GM18511 (cell line): Measurements from ENCODE around the gene CNNM1.
A peak's percentile ranks its signal among the peaks of the same experiment; 100 is the strongest.

ENCODE experiments used
- ATAC-seq: cut with Tn5 transposase; IDR thresholded peaks from one replicate; pipeline ENCODE4 v1.9.1; 2021; ENCODE audit warnings: mild to moderate bottlenecking, moderate library complexity; ENCODE audit not compliant: unreplicated experiment

CNNM1 gene

DNA sequence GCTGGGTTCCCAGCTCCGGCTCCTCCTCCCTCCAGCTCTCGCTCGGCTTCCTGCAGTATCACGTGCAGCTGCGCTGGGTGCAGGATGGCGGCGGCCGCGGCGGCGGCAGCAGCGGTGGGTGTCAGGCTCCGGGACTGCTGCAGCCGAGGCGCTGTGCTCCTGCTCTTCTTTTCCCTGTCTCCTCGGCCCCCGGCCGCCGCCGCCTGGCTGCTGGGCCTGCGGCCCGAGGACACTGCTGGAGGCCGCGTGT is at the start of gene CNNM1:
TSS of gene CNNM1 (plus strand) at position 53 of the 250 bp plus-strand sequence. CDS start at position 85, 32 bp downstream.
- peak; percentile 78 for ATAC-seq

- ATAC-seq: peak; percentile 26
Observed at GRCh38 chr10:99279626-99280111, 49.5 kb upstream of the CNNM1 start.

DNA sequence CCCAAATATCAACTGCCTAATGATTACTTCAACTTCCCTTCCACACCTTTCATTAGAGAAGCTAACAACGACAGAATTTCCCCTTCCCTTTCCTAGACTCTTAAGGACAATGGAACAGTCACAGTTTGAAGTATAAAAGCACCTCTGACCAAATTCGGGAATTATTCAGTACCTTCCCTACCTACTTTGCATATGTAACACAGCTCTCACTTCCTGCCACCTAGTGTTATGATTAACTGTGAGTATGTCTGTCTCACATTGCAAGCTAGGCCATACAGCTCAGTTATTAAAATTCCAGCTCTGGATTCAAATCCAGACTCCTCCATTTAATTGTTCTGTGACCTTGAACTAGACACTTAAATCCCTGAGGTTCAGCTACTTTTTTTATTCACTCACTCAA is 48.7 kb upstream of the CNNM1 start:
- ATAC-seq: peak; percentile 85

- ATAC-seq: no peak
Observed at GRCh38 chr10:99285881-99286280, 43.3 kb upstream of the CNNM1 start.

DNA sequence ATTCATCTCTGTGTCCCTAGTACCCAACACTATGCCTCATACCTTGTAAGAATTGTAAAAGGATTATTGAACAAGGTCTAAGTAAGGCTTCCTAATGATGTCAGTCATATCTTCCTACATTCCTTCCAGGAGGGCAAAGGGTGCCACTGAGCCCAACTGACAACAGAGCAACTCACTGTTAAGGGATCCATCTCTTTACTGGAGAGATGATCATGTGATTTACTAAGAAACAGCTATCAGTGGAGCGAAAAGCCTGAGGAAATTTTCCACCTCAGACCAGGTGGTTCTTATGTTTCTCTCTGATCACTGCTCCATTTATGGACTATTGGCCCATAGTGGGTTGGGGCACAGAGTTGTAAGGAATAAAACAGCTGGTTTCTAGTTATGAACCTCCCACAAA is 38.9 kb upstream of the CNNM1 start:
- no peak for ATAC-seq

DNA sequence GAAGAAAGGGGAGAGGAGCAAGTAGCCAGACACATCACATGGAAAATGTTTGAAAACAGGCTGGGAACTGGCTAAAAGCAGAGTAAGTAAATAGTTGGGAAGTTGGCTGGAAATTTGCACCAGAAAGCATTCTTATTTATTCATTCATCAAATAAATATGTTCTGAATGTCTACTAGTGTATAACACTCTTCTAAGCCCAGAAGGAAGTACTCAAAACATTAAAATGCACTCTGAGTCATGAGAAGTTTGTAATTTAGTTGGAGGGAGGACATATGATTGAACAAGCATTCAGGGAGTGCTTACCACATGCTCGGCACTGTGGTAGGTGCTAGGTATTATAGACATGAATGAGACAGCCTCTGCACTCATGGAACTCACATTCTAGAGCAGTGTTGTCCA is 37.0 kb upstream of the CNNM1 start:
- ATAC-seq: no peak

DNA sequence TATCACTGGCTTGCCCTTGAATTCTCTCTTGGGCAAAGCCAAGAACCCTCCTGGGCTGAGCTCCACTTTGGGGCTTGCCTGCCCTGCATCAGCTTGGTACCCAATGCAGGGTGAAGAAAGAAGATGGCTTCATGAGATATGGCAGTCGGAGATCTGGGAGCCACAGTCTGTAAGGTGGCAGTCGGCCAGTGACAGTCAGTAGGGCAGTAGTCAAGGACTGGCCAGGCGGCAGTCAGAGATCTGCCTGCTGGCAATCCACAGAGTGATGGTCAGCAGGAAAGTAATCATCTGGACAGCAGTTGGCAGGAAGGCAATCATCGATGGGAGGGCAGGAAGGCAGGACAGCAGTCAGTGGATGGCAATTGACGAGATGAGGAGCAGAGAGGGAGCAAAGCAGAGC is 32.6 kb upstream of the CNNM1 start:
- ATAC-seq: no peak

- ATAC-seq: no peak
Observed at GRCh38 chr10:99297033-99297432, 32.1 kb upstream of the CNNM1 start.

DNA sequence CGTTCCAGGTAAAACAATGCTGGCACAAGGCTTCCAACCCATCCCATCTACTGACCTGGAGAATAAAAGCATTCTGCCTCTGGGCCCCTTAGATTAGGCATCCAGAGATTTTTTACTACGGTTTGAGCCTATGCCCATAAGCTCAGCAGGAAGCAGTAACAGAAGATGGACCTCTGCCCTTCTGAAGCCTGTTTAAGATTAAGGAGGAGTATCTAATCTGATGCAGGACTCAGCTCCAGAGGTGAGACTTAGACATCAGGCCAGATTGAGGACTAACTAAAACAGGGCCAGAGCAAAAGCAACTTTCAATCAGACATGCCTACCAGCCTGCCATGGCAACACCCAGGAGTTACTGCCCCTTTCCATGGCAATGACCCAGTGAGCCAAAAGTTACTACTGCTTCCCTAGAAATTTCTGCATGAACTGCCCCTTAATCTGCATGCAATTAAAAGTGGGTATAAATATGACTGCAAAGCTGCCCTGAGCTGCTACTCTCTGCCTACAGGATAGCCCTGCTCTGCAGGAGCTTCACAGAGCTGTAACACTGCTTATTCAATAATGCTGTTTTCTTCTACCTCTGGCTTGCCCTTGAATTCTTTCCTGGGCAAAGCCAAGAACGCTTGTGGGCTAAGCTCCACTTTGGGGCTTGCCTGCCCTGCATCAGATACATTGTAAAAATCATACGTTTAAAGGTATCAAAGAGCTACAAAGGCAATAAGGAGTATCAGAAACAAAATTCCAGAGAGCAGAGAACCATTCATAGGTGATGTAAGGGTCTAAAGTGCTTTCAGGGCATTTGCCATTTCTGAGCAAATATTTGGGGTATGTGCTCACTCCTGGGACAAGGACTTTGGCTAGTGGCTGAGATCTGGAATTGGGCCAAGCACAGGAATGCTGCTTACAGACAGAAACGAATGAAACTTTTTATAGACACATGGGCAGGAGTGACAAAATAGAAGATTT is 25.0 kb upstream of the CNNM1 start:
- no peak for ATAC-seq

DNA sequence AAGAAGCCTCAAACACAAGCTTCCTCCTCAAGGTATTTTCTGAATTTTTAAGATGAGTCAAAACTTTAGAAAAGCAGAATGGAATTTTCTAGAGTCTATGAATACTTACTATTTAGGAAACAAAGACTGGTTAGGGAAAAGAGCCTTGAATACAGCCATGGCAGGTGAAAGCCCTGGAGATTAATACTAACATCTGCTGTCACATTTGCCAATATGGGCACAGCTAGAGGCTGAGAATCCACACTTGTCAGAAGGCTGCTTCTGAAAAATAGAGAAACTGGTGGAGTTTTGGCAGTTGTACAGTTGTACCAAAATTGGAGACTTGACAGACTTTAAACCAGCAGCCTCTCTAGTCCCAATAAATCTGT is 24.3 kb upstream of the CNNM1 start:
- no peak for ATAC-seq

- no peak for ATAC-seq
Observed at GRCh38 chr10:99312501-99312900, 16.7 kb upstream of the CNNM1 start.

DNA sequence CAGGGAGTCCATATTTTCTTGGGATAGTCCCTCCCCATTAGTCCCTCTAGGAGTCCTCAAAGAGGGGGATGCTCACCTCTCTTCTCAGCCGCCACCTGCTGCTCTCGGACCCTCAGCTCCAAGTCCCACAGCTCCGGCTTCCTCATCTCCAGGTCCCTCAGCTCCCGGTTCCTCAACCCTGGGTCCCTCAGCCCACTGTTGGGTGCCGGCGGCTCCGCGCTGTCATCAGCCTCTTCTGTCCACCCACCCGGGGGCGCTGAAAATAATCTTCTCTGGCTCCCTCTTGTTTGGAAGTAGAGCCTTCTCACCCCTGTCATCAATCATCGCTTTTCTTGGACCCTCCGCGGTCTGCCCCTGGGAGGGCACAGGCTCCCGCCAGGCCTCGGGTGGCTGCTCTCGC is 13.3 kb upstream of the CNNM1 start:
- no peak for ATAC-seq

GRCh38 chr10:99316374-99316773 is 12.8 kb upstream of the CNNM1 start:
- ATAC-seq: no peak

GRCh38 chr10:99318048-99318447 is 11.1 kb upstream of the CNNM1 start:
- ATAC-seq: no peak

DNA sequence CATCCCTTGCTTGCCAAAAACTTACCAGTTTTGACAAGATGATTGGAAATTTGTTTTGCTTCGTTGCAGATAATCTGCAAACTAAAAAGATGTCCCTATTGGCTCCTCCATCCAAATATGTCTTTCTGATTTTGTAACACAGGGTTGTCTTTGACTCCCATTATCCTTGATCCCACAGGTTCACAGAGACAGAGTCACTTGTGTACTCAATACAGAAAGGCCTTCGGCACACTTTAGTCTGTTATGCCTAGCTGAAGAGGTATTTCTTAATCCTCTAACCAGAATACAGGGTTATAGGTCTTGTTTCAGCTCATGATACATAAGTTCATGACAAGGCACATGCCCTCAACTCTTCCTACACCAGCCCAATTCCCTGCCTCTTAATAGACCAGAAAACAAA is 10.7 kb upstream of the CNNM1 start:
- ATAC-seq: no peak

DNA sequence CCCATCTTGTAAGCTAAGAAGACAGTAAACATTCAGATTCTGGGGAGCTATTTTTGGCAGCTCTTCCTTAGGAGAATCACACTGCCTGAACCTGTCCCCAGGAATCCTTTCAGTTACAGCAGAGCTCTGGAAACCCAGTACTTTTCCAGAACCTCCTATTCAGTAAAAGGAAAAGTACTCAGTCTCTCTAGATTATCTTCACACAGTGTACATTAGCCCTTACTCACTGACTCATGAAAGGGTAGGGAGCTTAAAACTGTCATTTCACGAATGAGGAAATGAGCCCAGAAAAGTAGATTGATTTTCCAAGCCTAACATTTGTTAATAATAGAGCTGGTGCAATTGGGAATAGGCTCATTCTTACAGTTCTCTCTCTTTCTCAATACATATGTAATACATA is 3.9 kb upstream of the CNNM1 start:
- no peak for ATAC-seq

DNA sequence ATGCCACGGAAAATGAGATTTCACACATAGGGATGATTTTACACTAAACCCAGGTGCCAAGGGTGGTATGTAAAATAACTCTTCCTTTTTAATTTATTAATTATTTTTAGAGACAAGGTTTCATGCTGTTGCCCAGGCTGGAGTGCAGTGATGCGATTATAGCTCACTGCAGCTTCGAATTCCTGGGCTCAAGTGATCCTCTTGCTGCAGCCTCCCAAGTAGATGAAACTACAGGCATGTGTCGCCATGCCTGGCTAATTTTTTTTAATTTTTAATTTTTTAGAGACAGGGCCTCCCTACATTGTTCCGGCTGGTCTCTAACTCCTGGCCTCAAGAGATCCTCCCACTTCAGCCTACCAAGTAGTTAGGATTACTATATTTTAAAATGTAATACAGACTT is 2.3 kb upstream of the CNNM1 start:
- ATAC-seq: no peak

DNA sequence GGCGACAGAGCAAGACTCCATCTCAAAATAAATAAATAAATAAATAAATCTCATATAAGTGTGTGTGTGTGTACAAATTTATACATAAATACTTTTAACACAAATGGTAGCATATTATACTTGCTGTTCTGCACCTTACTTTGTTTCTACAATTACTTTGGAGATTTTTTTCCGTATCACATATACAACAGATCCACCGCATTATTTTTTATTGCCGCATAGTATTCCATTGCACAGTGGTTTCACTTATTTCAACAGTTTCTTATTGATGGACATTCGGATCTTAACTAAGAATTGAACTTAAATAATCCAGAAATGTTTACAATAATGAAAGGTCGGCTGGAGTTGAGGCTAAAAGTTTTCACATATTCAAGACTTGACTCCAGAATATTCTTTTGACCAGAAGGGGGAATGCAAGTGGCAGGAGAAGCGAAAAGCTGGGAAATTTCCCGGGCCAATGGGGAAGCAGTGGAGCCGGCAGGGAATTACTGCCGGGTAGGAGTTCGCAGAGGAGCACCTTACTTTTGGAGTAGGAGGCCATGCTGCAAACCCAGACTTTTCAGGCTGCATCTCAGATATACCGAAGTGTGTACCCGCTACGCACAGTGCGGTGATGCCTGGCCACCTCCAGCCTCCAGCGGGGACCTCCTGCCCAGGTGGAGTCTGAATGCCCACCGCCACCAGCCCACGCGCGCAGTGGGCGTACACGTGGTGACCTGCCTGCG is 415 bp upstream of the CNNM1 start:
- no peak for ATAC-seq

DNA sequence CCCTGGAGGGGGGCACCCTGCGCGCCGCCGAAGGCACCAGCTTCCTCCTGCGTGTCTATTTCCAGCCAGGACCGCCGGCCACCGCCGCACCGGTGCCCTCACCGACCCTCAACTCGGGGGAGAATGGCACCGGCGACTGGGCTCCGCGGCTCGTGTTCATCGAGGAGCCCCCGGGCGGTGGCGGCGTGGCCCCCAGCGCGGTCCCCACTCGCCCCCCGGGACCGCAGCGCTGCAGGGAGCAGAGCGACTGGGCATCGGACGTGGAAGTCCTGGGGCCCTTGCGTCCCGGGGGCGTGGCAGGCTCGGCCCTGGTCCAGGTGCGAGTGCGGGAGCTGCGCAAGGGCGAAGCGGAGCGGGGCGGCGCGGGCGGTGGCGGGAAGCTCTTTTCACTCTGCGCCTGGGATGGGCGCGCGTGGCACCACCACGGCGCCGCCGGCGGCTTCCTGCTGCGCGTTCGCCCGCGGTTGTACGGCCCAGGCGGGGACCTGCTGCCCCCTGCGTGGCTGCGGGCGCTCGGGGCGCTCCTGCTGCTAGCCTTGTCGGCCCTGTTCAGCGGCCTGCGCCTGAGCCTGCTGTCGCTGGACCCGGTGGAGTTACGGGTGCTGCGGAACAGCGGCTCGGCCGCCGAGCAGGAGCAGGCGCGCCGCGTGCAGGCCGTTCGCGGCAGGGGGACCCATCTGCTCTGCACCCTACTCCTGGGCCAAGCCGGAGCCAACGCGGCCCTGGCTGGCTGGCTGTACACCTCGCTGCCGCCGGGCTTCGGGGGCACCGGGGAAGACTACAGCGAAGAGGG is 594 bp downstream of the CNNM1 start:
- ATAC-seq: peak; percentile 55

- peak; percentile 26 for ATAC-seq
Observed at GRCh38 chr10:99330347-99330924, 1.3 kb downstream of the CNNM1 start.

DNA sequence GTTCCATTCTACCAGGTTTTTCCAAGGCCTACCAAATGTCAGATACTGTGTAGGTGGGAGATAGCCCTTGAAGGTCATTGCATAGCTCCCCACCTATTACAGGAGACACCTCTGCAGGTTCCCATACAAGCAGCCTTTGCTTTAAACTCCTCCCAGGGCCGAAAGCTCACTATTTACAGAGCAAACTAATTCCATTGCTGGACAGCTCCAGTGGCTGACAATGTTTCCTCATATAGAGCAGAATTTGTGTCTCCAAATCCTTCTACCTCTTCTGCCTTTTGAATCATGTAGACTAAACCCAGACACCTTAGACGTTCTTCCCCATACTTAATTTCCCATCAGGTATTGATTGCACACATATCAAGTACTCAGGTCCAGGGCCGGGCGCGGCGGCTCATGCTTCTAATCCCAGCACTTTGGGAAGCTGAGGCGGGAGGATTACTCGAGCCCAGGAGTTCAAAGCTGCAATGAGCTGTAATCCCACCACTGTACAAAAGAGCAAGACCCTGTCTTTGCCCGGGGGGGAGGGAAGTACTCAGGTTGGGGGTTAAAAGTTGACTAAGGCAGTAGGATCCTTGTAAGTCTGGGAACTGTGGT is 2.1 kb downstream of the CNNM1 start:
- ATAC-seq: no peak
